UCSD-AML1 (cell line): Measurements from ENCODE around the gene MAN2A1.
"Not testable (repeated sequence)": the region's sequence is repeated elsewhere in the genome, so short reads cannot be mapped to it uniquely, and the experiment has no call there.

Source experiments
- DNase-seq: peaks from one replicate; lab custom pipeline; 2025; ENCODE audit not compliant: unreplicated experiment; lab: John Stamatoyannopoulos, UW

MAN2A1 gene

DNA sequence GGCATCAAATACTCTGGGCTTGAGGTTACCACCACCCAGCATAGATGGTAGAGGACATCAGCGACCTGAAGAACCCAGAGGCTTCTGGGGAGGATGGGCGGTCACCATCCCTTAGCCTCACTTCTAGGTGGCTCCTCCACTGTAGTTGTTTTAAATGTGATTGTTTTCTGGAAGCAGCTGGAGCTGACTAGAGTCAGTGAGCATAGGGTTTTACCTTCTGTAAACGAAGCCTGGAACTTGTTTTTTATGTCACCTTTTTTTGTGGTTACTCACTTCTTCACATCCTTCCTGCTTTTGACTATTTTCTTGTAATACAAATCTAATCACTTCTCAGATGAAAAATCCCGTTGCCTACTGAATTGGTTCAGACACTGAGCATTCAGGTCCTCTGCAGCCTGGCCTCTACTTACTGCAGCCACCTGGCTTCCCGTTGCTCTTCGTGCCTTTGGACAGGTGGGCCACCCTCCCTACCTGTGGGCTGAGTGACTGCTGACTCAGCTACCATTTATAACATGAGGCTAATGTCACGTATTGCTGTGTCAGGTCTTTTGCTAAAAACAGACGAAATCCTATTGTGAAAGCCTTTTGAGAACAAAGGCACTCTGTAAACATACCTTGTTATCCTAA lies 167.8 kb downstream of the MAN2A1 start:
- no peak for DNase-seq

DNA sequence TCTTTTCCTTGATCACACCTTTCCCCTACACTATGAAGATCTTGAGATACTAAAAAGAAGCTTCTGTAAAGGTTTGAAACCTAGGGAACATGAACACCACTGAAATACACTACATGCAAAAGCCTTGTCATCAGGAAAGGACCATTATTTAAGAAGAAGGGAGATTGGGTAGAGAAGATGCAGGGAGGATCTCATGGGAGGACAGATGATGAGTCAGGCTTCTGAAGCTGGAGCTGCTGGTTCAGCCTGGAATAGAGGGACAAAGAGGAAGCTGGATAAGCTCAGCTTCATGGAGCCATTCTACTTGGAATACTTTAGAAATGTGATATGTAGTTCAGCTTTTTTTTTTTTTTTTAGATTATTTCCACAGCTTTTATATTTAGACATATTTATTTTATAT lies 169.8 kb downstream of the MAN2A1 start:
- no peak for DNase-seq

DNA sequence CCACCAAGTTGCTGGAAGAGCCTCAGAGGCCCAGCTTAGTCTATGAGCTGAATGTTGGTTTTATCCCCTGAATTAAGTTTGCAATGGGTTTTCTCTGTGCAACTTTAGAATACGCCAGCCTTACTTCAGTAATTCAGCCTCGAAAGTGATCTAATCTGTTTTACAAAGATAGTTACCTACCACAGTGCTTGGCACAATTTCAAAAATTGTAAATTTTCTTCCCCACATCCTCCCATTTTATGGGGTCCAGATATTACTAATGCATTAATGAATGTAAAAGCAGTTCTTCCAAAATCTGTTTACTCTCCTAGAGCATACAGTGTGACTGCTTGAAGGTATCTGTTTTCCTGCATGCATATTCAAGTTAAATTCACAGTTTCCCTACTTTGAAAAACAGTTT lies 172.6 kb downstream of the MAN2A1 start:
- no peak for DNase-seq

- no peak for DNase-seq
Measured at GRCh38 chr5:109863752-109864151, 174.0 kb downstream of the MAN2A1 start.

GRCh38 chr5:109865637-109866036 lies 175.9 kb downstream of the MAN2A1 start:
- no peak for DNase-seq

GRCh38 chr5:109866051-109866450 lies 176.3 kb downstream of the MAN2A1 start:
- DNase-seq: no peak

- DNase-seq: no peak
Measured at GRCh38 chr5:109868737-109869136, 179.0 kb downstream of the MAN2A1 start.

DNA sequence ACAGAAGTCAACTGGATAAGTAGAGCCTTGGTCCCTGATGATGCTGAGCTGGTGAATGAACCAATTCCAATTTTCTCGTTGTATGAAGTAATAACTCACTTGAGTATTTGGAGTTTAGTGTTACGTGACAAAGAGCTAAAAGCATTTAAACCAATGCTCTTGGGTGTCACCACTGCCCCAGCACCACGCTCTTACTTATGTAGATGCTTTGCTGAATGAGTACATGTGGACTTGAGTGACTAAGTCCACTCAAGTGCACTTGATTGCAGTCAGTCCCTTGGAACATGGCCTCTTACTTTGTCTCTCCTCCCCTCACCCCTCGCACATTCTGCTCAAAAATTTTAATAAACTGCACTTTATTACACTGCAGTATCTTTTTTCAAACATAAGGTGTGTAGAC lies 184.0 kb downstream of the MAN2A1 start:
- no peak for DNase-seq

DNA sequence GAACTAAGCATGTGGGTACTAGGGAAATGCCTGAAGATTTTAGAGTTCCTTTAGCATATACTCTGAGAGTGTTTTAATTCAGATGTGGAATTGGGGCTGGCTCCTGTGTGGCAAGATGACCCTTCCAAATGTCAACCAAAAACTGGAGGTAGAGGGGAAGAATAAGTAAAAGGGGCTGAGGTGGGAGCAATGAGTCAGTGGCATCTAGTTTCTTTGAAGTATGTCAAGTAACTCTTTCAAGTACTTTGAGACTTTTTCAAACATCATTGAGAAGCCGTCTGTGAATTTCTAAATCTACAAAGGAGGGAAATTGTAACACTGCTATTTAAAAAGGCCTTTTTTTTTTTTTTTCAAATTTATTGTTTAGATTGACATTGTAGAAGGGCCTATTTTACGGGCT lies 184.4 kb downstream of the MAN2A1 start:
- DNase-seq: no peak

- DNase-seq: no peak
Measured at GRCh38 chr5:109876030-109876725, 186.5 kb downstream of the MAN2A1 start.

GRCh38 chr5:109876941-109877669 lies 187.4 kb downstream of the MAN2A1 start:
- no peak for DNase-seq

DNA sequence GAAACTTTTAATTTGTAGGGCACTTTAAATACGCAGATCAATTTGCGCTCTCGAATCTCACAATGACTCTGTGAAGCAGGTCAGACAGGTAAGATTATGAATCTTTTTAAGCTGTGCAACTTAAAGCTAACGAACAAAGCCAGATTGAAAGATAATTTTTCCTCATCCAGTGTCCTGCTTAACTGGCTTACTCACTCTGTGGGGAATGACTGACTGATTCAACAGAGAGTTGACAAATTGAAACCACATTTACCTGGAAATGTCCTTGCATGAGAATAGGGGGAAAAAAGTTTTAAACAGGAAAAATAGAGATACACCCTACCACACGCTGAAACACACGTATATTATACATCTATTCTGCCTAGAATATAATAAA lies 187.9 kb downstream of the MAN2A1 start:
- DNase-seq: no peak

- no peak for DNase-seq
Measured at GRCh38 chr5:109878887-109879286, 189.2 kb downstream of the MAN2A1 start.

GRCh38 chr5:109880907-109881685 lies 191.4 kb downstream of the MAN2A1 start:
- DNase-seq: peak; percentile 14

GRCh38 chr5:109882546-109882945 lies 192.8 kb downstream of the MAN2A1 start:
- DNase-seq: no peak

GRCh38 chr5:109884676-109885075 lies 194.9 kb downstream of the MAN2A1 start:
- DNase-seq: no peak

DNA sequence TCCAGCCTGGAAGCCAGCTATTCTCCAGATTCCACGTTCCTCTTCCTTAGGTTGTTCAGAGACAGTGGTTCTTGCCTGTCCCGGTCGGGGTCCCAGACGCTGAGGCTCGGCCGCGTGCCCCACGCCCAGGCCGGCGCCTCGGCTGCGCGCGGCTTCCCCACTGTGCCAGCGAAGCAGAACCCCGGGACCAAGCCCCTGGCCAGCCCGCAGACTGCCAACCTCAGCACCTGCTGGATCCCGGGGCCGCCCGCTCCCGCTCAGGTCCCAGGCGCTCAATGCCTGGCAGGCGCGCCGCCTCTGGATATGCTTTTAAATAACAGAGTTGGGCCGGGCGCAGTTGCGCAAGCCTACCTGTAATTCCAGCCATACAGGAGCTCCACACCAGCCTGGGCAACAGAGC lies 195.5 kb downstream of the MAN2A1 start:
- no peak for DNase-seq

DNA sequence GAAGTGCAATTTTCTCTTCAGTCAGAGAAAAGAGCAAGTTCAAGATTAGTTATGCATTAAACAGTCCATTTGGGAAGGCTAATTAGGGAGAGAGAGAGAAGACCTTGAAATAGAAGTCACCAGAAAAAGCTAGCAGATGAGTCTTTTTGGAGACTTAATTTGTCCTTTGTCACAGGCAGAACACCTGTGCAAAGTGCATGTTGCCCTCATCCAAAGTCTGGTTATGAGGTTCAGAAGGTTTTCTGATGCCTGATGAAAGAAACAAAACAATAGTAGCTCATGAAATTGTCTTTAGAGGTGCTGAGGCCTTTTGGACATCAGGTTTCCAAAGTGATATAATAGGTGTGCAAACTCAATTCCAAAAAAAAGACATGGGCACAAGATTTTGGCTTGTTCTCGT lies 199.3 kb downstream of the MAN2A1 start:
- no peak for DNase-seq

DNA sequence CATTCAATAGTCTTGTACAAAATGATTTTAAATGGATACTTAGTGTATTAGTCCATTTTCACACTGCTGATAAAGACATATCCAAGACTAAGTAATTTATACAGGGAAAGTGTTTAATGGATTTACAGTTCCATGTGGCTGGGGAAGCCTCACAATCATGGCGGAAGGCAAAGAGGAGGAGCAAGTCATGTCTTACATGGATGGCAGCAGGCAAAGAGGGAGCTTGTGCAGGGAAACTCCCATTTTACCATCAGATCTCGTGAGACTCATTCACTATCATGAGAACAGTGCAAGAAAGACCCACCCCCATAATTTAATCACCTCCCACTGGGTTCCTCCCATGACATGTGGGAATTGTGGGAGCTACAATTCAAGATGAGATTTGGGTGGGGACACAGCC lies 203.5 kb downstream of the MAN2A1 start:
- not testable (repeated sequence) for DNase-seq

DNA sequence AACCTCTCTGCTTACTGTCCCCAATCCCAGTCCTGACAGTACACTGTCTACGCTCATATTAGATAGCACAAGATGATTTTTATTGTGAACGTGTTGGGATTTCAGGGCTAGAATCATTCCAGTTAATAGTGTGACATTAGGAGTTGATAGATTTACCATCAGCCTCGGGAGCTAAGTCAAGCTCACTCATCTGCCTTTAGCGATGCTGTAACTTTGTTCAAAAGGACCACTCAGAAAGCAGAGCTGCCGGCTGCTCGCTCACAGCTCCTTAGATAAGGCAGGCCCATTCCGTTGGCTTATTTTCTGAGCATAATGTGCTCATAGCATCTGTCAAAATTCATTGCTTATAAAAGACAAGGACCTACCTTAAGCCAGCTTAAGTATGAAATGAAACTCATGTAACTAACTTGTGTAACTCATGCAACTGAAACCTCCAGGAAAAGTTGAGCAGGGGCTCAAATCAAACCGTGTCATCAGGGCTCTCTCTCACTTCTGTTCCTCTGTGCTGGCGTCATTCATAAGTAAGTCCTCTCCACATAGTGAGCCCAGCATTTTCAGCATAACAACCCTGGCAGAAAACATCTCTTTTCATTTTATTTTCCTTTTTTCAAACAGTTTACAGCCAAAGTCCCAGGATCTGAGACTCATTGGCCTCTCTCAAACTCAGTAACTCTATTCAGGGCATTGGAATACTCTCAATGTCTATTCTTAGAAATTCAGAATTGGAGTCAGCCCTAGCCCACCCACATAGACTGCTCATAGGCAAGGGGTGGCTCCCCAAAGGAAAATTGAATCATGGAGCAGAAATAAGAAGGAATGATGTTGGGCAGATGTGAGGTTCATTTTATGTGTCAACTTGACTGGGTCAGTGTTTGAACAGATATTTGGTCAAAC lies 208.8 kb downstream of the MAN2A1 start:
- DNase-seq: no peak

DNA sequence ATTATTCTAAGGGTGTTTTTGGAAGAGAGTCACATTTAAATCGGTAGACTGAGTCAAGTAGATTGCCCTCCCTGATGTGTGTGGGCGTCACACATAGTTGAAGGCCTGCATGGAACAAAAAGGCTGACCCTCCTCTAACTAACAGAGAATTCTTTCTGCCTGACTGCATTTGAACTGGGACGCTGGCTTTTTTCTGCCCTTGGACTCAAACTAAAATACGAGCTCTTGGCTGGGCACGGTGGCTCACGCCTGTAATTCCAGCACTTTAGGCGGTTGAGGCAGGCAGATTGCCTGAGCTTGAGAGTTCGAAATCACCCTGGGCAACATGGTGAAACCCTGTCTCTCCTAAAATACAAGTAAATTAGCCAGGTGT lies 209.4 kb downstream of the MAN2A1 start:
- no peak for DNase-seq
